GM10266 (cell line): Measurements from ENCODE around the gene ITGBL1.

Experiments used
- DNase-seq: peaks from one replicate; pipeline ENCODE4 v3.0.0; 2012; ENCODE audit errors: extremely low spot score
- TF ChIP-seq, protein P1 (sequence below): IDR thresholded peaks from 2 replicates; pipeline ENCODE4 v1.5.1; 2012; ENCODE audit warnings: mild to moderate bottlenecking, low read depth; ENCODE audit not compliant: control insufficient read depth, insufficient read depth; ENCODE audit errors: missing control alignments

ITGBL1 gene

DNA sequence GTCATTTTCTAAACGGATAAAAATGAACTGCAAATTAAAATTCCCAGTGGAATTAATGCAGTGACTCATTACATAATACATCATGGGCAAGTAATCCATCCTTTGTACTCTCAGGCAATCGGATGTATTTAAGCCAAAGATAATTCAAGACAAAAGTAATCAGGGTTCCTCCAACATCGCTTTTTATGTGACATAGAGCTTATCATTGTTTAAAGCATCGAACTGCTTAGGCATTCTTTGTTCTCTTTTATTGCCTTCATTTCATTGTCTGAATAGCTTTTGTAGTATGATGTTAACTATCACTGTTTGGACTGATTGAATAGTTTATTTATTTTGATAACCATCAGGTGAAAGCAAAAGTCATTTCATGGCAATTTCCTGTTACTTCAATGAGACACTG is 209.4 kb downstream of the ITGBL1 start:
- TF ChIP-seq, protein P1, sequence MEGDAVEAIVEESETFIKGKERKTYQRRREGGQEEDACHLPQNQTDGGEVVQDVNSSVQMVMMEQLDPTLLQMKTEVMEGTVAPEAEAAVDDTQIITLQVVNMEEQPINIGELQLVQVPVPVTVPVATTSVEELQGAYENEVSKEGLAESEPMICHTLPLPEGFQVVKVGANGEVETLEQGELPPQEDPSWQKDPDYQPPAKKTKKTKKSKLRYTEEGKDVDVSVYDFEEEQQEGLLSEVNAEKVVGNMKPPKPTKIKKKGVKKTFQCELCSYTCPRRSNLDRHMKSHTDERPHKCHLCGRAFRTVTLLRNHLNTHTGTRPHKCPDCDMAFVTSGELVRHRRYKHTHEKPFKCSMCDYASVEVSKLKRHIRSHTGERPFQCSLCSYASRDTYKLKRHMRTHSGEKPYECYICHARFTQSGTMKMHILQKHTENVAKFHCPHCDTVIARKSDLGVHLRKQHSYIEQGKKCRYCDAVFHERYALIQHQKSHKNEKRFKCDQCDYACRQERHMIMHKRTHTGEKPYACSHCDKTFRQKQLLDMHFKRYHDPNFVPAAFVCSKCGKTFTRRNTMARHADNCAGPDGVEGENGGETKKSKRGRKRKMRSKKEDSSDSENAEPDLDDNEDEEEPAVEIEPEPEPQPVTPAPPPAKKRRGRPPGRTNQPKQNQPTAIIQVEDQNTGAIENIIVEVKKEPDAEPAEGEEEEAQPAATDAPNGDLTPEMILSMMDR = no peak
- no peak for DNase-seq

DNA sequence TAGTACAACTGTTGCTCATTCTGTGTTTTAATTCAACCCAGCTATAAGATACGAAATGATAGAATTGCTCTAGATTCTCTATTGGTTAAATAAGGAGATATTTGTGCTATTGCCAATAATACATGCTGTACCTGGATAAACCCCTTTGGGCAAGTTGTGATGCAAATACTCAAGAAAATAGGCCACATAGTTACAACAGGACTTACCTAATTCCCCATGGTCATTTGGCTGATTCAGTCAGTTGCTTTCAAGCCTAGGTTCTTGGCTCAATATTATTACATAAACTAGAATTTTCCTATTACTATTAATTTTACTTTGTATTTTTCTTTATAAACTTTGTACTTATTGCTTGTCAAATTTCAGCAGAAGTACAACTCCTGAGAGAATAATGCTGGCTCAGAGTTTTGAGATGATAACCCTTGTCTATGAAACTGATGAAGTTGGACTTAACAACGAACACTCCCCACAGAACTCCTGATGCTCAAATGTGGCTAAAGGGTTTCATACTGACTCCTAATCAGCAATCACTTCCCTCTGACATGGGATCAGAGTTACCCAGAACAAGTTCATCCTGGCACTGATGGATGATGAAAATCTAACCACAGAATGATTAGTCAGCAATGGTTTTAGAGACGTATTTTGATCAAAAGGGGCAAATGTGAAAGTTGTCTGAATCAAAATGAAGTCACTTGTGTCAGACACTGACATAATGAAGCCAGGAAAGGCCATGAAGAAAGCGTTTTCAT is 221.1 kb downstream of the ITGBL1 start:
- no peak for DNase-seq
- TF ChIP-seq, protein P1 = no peak

DNA sequence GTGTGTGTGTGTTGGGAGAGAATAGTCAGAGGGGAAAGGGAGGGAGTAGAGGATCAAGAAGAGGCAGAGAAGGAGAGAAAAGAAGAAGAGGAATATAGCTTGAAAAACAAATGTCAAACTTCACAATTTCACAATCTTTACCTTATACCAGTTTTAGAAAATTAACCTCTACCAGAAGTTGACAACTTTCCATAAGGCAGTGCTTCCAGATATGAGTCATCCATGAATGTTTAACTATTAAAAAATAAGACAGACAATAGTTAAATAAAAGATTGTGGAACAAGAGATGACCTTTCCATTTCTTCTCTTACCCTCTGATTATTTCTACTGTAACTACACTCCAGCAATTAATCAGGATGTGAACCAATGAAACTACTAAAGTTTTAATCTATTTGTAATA is 229.4 kb downstream of the ITGBL1 start:
- DNase-seq = no peak
- TF ChIP-seq, protein P1 = no peak

DNA sequence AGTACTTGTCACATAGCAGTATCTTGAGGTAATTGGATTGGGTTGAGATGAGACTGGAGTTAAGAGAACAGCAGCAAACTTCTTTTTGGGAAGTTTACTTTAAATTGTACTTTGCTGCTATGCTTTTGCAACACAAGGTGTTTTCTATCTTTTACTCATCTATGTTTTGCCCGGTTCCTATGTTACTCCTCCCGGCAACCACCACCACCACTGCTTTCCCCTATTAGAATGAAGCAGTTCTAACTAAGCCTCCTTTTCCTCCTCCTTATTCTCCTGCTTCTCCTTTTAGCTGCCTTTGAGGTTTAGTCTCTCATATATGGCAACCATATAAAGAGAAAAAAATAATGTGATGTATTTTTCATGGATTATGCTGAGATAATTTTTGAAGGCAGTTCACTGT is 233.5 kb downstream of the ITGBL1 start:
- no peak for DNase-seq
- TF ChIP-seq, protein P1 = no peak

DNA sequence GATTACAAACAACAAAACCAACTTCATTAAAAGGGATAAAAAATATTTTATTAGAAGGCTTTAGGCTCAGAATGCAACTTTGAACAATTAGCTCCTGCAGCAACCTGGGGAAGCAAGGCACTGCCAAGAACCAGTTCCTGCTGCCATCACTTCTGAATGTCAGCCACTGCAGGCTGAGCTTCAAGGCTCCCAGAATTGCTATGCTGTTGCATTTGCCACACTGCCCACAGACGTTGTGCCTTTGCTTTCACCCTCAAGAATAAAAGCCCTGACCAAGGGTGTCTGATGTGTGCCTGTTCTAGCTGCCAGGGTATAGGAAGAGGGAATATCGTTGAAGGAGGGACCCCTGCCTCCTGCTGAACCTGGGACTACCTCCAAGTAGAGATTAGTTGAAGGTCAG is 238.4 kb downstream of the ITGBL1 start:
- DNase-seq = no peak
- TF ChIP-seq, protein P1 = no peak

DNA sequence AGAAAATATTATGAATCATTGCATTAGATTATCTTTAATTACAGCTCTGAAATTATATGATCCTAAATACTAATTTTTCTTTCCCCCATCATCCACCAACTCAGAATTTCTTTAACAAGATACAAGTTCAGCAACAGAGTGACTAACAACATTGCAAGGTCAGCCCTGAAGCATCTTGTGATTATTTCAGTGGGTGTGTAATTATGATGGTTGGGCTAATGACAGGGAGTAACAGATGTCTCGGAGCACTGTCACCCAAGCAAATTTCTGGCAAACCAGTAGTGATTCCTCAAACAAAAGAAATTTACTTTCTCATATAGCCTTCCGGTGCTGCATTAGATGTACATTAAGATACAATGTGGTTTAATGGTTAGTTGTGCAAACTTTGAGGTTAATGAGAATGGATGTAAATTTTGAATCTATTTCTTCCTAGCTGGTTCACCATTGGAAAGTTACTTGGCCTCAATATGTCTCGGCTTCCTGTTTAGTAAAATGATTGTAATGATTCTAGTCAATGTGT is 238.9 kb downstream of the ITGBL1 start:
- DNase-seq = no peak
- TF ChIP-seq, protein P1 = no peak

DNA sequence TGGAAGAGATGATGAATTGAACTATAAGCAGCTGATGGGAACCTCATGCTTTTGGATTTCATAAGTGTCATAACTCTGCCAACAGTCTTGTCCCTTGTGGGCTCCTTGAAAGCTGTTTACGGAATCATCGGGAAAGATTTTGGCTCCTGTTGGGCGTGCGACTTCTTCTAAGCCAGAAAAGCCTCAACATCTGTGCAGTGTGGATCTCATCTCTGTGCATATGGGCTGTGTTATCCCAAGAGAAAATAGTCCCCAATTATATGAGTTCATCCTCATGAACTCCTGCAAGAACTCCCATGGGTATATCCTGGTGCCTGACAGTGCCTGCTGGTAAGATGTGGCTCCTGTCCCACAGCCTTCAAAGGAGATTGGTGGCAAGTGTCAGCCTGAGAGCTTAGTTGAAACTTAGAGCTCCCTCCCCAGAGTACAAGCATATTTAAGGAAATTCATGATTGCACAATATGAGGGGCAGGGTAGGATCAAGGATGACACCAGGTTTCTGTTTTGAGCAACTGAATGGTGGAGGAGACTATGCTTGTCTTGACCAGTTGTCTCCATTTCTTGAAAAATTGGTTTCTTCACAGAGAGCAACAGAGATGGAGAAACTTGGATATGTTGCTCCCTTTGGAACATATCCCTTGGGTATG is 243.5 kb downstream of the ITGBL1 start:
- TF ChIP-seq, protein P1 = no peak
- DNase-seq = no peak
